ENCODE data around the gene CRIM1.

GRCh38 chr2:36338124-36338826 lies 17.3 kb upstream of the CRIM1 start:
- TF ChIP-seq CHD2 (IDR thresholded peaks at IDR 0.05; ENCODE audit: low read length, partially characterized antibody) (no peak), MYC (IDR thresholded peaks at IDR 0.05; ENCODE audit: borderline replicate concordance, low read length) (no peak), POLR2A (IDR thresholded peaks at IDR 0.05; ENCODE audit: low read length) (no peak), CEBPB (IDR thresholded peaks at IDR 0.05) (no peak)
